ENCODE measurements around the gene CDKN1B.

- TF ChIP-seq CTCF (IDR thresholded peaks at IDR 0.05; ENCODE audit: low read length), result no peak
- TF ChIP-seq EZH2 (IDR thresholded peaks at IDR 0.05; ENCODE audit: borderline replicate concordance, low read length), result no peak
These were observed 2.9 kb downstream of the CDKN1B start for GRCh38 chr12:12720052-12720451.
